GM12801 (cell line): ENCODE measurements around the gene CEPT1.

ENCODE experiments used
- CTCF ChIP-seq: IDR thresholded peaks from one replicate; pipeline ENCODE4 v1.5.1; 2011; ENCODE audit warnings: control low read depth; ENCODE audit not compliant: insufficient read length; ENCODE audit errors: extremely low read depth

CEPT1 gene

GRCh38 chr1:111202366-111202706, 62.3 kb downstream of the CEPT1 start:
- no peak for TF ChIP-seq CTCF

- no peak for TF ChIP-seq CTCF
These were observed 62.9 kb downstream of the CEPT1 start for GRCh38 chr1:111202707-111203623.

- no peak for TF ChIP-seq CTCF
These were observed 63.7 kb downstream of the CEPT1 start for GRCh38 chr1:111203681-111204200.

GRCh38 chr1:111204201-111204982, 64.4 kb downstream of the CEPT1 start:
- no peak for TF ChIP-seq CTCF

GRCh38 chr1:111204983-111205713, 65.1 kb downstream of the CEPT1 start:
- TF ChIP-seq CTCF: no peak

- TF ChIP-seq CTCF: no peak
These were observed 65.7 kb downstream of the CEPT1 start for GRCh38 chr1:111205714-111206050.

- no peak for TF ChIP-seq CTCF
These were observed 68.9 kb downstream of the CEPT1 start for GRCh38 chr1:111208921-111209320.
